ENCODE measurements around the gene ZNF608.

ZNF608 gene, protein sequence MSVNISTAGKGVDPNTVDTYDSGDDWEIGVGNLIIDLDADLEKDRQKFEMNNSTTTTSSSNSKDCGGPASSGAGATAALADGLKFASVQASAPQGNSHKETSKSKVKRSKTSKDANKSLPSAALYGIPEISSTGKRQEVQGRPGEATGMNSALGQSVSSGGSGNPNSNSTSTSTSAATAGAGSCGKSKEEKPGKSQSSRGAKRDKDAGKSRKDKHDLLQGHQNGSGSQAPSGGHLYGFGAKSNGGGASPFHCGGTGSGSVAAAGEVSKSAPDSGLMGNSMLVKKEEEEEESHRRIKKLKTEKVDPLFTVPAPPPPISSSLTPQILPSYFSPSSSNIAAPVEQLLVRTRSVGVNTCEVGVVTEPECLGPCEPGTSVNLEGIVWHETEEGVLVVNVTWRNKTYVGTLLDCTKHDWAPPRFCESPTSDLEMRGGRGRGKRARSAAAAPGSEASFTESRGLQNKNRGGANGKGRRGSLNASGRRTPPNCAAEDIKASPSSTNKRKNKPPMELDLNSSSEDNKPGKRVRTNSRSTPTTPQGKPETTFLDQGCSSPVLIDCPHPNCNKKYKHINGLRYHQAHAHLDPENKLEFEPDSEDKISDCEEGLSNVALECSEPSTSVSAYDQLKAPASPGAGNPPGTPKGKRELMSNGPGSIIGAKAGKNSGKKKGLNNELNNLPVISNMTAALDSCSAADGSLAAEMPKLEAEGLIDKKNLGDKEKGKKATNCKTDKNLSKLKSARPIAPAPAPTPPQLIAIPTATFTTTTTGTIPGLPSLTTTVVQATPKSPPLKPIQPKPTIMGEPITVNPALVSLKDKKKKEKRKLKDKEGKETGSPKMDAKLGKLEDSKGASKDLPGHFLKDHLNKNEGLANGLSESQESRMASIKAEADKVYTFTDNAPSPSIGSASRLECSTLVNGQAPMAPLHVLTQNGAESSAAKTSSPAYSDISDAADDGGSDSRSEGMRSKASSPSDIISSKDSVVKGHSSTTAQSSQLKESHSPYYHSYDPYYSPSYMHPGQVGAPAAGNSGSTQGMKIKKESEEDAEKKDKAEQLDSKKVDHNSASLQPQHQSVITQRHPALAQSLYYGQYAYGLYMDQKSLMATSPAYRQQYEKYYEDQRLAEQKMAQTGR (N-terminal part only)

DNA sequence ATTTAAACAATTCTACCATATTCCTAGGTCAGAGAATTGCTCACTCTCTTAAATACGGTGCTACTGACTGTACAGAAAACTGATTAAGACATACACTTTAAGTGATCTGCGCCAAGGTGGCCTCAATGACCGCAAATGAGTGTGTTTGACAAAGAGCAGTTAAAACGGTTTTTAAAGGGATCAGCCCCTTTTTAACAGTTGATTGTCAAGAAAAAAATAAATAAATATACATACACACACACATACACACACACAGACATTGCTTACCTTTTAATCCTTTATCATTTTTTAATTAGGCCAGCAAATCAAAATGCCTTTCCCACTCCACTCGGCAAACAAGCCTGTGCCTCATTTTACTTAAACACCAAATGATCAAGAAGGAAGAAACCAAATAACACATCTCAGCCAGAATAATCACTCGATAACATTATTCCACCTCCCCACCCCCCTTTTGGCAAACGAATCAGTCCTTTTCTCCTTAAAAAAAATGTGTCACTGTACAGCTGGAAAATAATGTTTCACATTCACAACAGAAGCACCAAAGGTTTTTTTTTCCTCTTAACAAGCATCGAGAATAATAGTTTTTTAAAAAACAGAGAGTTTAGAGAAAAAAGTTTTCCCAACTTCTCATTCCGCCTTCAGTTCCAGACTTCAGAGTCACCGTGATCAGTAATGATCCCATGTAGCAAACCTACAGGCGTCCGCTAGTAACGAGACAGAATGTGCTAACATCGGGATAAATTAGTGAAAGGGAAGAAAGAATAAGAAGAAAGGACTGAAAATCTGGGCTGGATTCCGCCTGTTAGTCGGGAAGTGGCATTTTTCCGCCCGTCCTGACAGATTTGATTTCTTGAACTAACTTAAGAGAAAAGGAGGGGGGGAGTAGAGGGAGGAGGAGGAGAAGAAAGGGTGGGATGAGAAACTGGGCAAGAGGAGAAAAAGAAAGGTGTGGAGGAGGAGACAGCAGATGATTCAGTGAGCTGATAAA lies at the start of gene ZNF608:
Gene ZNF608, minus strand, starts transcription at position 712 of the 988 bp plus-strand sequence. CDS start 1,650 bp downstream, outside the sequence.
- DNase-seq, result no peak

DNA sequence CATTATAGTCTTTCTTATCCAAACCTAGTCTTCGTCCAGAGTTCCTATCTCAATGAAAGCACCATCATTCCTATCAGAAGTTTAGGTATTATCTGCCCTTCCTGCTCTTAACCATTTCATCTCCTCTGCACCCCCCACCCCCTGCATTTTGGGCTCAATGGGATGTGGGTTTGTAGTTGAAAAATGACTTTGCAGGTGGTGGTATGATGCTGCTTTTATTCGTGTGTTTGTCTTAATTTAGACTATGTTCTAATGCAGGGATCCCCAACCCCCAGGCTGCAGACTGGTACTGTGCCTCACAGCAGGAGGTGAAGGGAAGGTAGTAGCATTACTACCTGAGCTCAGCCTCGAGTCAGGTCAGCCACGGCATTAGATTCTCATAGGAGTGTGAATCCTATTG lies 49.4 kb upstream of the ZNF608 start:
- no peak for DNase-seq

DNA sequence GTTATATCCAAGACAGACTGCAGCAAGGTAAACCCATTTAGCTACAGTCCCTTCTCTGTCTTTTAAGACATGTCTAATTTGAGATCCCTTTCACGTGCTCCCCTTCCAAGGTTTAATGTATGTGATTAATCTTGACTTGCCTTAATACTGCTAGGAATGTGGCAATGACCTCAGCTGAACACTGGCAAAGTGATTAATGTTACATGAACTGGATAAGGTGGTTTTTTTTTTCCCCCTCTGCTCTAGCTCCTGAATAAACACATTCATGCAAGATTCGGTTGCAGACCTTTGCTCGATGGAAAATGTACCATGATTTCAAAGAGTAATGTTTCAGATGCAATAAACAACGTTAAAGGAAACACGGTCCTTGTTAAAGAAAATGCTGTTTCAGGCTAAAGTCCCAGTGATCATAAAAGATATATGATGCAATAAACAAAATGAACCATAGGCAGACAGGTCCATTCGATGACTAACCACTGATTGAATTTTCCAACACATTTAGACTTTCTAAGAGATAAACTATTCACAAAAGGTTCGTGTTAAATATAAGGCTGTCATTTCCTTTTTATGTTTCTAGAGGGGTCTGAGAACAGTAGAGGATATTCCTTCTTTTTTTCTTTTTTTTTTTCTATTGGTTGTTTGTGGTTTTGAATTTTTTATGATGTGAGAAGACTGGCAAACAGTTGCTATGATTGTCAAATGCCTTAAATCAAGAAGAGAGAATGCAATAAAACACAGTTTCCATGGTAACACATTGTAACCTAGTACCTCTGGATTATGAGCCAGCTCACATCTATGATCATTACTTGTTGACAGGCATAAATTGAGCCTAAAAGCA lies 44.7 kb upstream of the ZNF608 start:
- DNase-seq, result no peak

DNA sequence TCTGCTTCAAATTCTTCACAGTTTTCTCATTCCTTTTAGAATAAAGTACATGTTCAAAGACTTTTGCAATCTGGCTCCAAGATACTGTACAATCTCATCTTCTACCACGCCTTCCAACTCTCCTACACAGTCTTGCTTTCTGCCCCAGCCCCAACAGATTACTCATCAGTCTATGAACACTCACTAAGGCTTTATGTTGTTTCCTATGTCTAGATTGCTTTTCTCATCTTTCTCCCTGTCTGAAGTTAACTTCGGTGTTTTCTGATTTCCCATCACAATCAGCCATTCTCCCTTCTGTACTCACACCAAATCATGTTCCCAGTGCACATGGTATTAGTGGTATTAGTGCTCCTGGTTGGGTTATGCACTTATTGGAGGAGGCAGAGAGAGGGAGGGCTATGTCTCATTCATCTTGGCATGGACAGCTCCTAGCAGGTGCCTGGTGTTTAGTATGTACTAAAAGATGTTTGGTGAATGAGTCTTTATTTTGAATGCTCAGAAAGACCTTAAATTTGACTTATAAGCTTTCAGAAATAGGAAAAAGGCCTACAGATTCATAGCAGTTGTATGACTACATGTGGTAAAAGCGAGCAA lies 44.0 kb upstream of the ZNF608 start:
- DNase-seq, result no peak

DNA sequence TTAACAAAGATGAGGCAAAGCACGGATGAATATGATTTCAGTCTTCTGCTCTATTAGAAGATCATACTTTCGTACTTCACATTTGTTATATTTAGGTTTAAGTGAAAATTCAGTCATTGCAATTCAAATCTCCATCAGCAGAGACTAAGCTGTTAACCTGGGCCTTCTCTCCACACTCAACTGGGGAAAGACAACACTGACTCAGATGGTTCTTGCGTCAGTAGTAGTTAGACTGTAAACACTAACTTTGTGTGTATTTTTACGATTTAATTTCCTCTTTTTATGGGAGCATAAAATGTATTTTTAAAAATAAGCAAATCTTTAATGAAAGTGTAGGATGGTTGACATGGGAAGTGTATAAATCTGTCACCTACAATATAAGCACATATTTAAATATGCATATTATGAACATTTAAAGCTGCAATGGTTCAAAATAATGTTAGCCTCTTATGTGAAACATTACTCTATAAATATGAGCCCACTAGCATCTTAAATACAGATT lies 42.7 kb upstream of the ZNF608 start:
- DNase-seq, result no peak

DNA sequence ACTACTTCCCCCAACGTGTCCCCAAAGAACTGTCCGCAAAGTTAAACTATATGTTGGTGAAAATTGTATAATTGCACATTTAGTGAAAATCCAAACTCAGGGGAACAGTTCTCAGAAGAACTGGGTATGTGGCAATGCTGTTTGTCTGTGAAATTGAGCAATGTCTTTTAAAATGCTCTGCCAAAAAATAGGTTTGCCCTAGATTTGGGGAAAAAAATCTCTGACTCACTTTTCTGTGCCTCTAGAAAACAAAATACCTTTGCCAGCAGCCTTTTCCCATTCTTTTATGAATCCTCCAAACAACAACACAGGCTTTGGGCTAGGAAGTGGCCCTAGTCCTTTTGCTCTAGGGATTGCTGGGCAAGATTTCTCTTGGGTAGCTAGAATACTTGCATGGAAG lies 37.4 kb upstream of the ZNF608 start:
- no peak for DNase-seq

DNA sequence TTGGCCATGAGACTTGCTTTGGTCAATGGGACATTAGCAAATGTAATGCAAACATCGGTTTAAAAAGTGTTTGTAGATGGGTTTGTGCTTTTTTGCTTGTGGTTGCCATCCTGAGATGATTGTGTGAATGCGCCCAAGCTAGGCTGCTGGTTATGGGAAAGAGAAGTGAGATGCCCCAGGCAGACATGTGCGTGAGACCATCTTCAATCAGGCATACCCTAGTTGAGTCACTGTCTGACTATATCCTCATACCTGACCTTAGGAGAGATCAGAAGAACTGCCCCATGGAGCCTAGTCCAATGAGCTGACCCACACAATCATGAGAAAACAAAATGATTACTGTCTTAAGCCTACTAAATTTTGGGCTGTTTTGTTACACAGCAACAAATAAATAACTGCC lies 36.8 kb upstream of the ZNF608 start:
- DNase-seq, result no peak

DNA sequence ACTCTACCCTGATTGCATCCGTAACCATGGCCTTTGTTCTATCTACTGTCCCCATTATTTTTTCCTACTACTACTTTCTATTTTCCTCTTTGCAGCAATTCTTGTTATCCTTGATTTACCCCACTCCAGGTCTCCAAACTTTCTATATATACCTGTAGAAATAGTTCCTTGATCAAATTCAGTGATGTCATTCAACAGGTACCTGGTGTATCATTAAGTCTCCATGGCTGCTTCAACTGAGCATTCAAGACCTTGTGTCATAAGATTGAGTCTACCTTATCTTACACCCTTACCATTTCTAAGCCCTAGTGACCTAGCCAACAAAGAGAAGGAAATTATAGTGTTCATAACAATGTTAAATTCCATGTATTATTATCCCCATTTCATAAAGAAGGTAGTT lies 35.8 kb upstream of the ZNF608 start:
- DNase-seq, result no peak

DNA sequence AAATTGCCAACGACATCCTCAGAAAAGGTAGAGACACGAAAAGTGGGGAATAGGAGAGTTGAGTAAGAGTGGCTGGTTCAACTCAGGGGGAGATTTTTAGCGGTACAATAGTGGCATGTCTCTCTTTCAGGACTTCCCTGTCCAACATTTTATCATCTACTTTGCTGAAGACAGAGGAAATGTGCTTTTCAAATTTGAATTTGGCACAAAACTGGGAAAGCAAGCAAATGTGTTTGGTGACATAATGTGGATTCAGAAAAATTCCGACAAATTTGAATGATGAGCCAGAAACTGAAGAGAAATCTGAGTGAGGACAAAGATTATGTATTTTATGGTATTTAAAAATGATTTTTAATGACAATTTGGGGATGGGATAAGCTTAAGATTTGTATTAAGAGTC lies 33.6 kb upstream of the ZNF608 start:
- DNase-seq, result no peak

DNA sequence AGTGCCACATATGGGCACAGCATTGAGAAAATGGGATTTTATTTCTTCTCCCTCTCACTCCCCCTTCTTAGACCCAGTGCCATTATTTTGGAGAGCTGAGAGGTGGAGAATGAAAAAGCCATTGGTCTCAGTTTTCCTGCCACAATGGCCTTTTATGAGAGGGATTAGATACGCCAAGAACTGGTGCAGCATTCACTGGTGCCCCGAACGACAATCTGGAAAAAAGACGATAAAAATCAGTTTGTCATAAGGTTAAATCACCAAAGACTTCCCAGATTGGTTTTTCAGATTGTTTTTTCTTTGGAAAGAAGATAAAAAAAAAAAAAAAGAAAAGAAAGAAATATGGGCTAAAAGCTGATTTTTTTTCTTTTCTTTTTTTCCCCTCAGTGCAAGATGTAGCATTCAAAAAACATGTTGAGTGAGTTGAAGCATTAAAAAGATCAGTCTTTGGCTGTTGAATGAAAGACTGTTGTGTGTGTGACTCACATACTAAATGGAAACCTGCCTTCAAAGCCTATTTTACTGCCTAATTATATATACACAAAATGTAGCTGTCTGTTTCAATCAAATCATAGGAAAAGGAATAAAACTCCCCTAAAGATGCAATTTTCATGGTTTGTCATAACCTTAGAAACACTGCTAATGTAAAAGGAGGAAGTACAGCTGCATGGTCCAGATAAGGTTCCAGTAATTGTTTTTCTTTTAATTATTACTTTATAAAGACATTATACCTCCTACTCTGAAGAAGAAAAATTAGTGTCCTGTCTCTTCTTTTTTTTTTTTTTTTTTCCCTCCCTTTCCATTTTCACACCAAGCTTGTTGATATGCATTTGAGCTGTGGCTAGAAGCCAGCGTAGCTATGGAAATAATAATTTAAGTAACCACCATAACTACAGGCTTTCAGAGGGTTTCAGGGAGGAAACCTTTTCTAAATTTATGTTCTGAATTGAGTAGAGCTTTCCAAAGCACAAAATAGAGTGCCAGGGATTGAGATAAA lies 27.2 kb upstream of the ZNF608 start:
- no peak for DNase-seq

DNA sequence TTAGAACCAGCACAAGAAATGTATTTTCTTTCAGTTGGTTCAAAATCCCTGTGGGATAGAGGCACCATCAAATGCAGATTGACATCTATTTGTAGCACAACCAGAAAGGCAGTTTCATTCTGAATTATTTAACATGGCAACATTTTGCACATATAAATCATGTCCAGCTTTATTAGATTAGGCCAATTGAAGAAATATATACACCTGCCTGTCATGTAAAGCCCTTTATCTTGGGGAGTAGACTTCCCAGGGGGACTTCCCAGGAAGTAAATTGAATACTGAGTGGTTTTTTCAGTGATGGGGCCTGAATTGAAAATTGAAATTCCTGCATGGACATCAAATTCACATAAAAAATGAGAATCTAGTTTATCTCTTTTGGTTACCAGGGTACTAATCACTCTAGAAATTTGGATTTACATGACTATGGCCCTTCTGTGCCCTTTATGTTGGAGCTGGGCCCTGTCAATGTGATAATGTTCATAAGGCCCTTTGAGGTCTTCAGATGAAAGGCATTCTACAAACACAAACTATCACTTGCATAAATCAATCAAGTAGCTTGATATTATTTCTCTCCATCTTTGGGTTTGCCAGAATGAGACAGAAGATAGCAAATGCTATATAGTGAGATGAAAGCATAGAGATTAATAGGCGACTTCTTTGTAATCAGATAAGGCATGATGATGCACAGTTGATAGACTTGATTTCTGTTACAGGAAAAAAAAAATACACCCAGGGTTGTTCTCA lies 26.2 kb upstream of the ZNF608 start:
- no peak for DNase-seq

DNA sequence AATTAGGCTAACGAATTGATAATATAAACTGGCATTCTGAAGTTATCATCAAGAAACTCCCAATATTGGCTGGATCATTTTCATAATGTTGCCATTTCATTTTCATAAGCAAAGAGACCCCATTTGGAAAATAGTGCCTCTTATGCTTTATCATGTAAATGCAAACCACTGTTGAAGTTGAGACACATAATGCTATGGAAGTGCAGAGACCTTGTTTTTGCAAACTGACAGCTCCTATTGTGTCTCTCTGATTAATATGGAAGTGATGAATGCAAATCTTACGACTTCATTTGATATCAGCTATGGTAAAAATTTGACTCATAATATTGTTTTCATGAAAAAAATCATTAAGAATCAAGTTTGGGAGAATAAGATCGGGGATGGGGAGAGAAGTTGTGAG lies 25.3 kb upstream of the ZNF608 start:
- no peak for DNase-seq

DNA sequence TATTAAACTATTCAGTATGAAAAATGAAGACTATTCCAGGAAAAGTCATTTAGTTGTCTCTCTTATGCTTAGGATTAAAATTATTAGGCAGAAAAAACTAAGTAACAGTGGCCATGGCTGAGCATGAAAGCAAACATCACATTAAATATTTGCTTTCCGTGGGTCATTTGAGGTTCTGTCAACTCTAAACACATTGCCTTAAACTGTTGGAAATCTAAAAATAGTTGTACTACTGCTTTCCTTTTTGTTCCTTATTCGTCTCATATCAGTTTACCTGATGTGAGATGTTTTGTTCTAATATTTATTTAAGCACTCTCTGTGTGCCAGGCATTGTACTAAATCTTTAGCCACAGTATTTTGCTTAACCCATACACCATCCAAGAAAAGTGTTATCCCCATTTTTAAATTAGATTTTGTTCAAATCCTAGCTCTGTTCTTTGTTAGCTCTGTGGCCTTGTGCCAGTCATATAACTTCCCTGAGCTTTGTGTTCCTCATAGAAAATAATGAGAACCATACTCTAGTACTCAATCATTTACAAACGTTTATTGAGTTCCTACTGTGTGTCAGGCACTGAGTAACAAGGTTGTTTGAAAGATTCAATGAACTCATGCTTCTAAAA lies 18.7 kb upstream of the ZNF608 start:
- no peak for DNase-seq

DNA sequence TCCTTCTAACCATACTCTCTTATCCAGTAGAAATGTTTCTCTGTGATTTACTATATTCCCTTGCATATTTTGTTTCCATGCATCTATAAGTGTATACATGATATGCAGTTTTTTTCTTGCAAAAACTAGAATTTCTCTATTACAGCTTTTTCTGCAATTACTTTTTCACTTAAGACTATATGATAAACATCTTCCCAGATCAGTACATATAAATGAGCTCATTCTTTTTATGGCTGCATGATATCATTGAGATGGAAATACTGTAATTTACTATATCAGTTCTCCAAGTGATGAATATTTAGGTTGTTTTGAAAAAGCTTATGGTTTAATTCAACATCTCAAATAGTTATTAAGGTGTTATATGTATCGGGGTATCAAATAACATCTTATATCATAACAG lies 18.1 kb upstream of the ZNF608 start:
- no peak for DNase-seq

DNA sequence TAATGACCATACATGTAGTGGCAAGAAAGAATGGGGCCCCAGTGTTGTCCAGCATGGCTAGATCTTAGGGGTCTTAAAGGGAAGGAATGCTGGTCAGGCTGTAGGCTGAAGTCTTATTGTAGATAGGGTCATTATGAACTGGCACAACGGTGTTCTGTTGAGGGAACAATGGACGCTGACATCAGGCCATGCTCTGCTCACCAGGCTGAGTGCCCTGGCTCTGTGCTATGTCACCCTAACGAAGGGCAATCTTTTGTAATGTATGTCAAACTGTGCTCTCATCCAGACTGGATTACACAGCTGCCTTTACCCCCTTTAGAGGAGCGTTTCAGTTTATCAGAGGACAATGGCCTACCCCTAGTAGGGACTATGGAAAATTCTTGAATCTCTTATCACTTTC lies 14.6 kb upstream of the ZNF608 start:
- DNase-seq, result no peak

DNA sequence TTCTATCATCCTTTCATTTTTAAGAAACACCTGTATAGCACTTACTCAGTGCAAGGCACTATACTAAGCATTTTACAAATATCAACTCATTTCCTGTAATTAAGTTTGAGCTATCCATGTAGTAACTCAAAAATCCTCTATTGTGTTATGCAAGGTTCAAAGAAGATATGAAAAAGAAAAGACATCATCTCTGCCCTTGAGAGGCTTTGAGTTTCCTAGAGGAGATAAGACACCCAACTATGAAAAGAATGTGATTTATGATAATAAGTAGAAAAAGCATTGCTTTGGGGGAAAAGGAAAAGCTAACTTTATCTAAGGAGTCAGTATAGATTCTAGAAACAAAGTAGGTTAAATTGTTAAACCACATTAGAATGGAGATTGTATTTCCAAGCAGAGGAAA lies 14.2 kb upstream of the ZNF608 start:
- DNase-seq, result no peak

DNA sequence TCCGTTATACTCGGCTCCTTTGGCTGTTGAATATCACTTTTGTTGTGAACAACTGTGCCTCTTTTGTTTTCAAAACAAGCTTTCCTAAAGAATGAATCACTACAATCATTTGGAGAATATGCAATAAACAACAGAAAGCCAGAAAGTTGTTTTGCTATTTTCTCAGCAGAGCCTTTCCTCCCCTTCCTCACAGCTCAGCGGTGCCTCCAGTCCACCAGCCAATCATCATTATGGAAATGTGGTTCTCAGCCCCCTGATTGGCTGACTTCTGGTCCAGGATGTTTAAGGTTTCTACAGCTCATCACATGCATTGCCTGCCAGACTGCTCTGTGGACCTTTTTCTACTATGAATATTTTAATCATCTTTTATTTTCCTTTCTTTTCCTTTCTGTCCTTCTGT lies 9.1 kb upstream of the ZNF608 start:
- DNase-seq, result no peak

DNA sequence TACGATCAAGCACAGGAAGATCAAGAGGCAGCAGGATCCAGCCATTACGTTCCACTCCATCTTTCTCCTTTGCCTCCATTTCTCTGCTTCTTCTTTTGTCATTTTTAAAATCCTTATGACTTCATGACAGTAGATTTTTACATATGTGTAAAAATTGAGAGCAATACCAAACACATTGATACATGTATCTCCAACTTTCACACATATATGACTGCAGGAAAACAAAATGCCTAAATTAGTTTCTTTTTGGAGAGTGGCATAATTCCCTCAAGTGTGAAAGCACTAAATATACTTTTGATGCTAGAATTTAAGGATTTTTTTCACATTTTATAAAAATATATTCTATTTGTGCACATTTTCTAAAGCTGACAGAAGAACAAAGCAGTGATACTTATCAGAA lies 8.6 kb upstream of the ZNF608 start:
- no peak for DNase-seq
